Central memory CD4-positive, alpha-beta T cell (primary cell): Measurements from ENCODE around the gene AFM.

Experiments
- DNase-seq: peaks from one replicate; pipeline ENCODE4 v3.0.0; 2022
- total RNA-seq, 3 experiments: gene quantifications; one replicate each; lab custom pipeline; 2026; lab: John Stamatoyannopoulos, UW

AFM gene
- 0 reads per million in 3 experiments for total RNA-seq

- no peak for DNase-seq
Measured at GRCh38 chr4:73481358-73481757, at the start of gene AFM. TSS of gene AFM (plus strand) at chr4:73481745. CDS start at chr4:73481776, 31 bp downstream.

DNA sequence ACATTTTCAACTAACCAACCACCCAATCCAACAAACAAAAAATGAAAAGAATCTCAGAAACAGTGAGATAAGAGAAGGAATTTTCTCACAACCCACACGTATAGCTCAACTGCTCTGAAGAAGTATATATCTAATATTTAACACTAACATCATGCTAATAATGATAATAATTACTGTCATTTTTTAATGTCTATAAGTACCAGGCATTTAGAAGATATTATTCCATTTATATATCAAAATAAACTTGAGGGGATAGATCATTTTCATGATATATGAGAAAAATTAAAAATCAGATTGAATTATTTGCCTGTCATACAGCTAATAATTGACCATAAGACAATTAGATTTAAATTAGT lies 49.8 kb upstream of the AFM start:
- no peak for DNase-seq

- no peak for DNase-seq
Measured at GRCh38 chr4:73432169-73433000, 49.2 kb upstream of the AFM start.

- DNase-seq, result no peak
Measured at GRCh38 chr4:73433140-73433539, 48.4 kb upstream of the AFM start.

DNA sequence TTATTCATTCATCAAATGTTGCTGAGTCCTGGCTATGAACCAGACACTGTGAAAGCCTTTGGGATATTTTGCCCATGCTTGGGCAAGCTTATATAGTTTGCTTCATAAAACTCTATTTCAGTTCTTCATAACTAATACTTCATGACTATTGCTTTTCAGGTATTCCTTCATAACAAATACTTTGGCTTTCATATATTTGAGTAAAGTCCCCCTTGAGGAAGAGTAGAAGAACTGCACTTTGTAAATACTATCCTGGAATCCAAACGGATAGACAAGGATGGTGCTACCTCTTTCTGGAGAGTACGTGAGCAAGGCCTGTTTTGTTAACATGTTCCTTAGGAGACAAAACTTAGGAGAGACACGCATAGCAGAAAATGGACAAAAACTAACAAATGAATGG lies 47.2 kb upstream of the AFM start:
- DNase-seq, result no peak

- no peak for DNase-seq
Measured at GRCh38 chr4:73435984-73436383, 45.6 kb upstream of the AFM start, which contains the start of gene AFP. TSS of gene AFP (plus strand) at chr4:73436221. CDS start at chr4:73436263, 42 bp downstream.

- no peak for DNase-seq
Measured at GRCh38 chr4:73436674-73437557, 44.6 kb upstream of the AFM start.

GRCh38 chr4:73437558-73437956 lies 44.0 kb upstream of the AFM start:
- DNase-seq, result no peak

GRCh38 chr4:73438048-73438447 lies 43.5 kb upstream of the AFM start:
- DNase-seq, result no peak

- no peak for DNase-seq
Measured at GRCh38 chr4:73438582-73439215, 42.8 kb upstream of the AFM start.

- no peak for DNase-seq
Measured at GRCh38 chr4:73439445-73439844, 42.1 kb upstream of the AFM start.

DNA sequence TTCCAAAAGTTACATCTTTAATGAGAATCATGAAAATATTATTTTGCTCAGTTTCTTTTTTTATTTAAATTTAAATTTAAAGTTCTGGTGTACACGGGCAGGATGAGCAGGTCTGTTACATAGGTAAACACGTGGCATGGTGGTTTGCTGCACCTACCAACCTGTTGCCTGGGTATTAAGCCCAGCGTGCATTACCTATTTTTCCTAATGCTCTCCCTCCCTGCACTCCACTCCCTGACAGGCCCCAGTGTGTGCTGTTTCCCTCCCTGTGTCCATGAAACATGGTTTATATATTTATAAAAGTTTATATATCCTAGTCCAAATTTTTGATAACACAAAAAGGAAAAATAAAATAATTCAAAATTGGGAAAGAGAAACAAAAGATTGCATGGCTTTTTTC lies 41.6 kb upstream of the AFM start:
- no peak for DNase-seq

DNA sequence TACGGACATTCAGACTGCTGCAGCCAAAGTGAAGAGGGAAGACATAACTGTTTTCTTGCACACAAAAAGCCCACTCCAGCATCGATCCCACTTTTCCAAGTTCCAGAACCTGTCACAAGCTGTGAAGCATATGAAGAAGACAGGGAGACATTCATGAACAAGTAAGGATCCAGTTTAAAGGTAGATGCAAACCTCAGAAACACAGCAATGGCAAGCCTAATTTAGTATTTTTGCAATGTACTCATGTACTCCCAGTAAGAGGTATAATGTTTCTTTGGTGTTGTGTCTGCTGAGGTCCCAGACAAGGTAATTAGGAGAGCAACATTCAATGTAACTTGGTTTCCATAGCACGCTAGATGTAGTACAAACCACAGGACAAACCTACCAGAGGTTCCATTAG lies 40.9 kb upstream of the AFM start:
- DNase-seq, result no peak

GRCh38 chr4:73442275-73442674 lies 39.3 kb upstream of the AFM start:
- DNase-seq, result no peak

DNA sequence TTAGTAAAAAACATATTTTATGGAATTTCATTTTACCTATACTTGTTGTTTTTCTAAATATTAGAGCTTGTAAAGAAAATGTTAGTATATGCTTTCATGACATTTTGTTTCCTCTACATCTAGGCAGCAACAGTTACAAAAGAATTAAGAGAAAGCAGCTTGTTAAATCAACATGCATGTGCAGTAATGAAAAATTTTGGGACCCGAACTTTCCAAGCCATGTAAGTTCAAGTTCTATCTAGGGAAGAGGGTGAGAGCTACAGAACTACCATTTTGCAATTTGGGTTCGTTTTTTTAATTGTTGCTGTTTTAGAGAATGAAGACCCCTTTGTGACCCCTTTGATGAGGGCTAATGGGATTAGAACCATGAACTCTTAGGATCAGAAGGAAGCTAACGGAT lies 38.3 kb upstream of the AFM start:
- DNase-seq, result no peak

DNA sequence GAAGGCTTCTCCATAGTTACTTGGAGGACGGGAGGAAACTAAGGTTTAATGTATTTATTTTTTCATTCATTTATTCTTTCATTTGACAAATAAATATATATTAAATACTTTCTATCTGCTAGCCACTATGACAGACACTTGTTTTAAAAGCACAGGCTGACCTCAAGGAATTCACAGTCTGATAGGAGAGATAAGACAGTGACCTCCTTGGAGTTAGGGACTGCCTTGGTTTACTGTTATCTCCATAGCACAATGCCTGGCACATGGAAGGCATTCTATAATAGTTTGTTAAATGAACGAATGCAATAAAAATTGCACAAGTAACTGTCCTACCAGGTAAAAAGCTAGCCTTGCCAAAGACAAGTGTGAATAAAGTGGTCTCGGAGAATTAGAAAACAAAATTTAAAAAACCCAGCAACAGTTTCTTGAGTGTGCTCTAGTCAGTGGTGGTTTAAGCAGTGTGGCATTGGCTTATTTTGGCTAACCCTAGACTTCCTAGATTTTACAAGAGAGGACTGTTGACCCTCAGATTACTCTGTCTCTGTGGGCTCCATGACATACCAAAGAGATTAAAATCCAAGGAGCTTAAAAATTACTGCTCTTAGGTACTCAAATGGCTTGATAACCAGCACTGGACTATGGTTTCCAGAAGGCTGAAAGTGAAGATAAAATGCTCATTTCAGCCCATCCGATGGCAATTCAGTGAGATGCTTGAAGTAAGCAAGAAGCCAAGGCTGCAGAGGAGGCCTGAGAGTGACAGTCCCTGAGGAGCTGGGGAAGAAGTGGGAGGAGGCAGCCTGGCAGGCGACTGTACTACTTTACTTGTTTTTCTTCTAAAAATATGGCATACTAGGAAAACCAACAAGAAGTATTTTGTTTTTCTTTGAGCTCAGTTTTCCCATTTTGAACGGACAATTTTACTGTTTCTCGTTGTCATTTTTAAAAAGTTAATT lies 35.9 kb upstream of the AFM start:
- no peak for DNase-seq

- no peak for DNase-seq
Measured at GRCh38 chr4:73446336-73446938, 35.1 kb upstream of the AFM start.

DNA sequence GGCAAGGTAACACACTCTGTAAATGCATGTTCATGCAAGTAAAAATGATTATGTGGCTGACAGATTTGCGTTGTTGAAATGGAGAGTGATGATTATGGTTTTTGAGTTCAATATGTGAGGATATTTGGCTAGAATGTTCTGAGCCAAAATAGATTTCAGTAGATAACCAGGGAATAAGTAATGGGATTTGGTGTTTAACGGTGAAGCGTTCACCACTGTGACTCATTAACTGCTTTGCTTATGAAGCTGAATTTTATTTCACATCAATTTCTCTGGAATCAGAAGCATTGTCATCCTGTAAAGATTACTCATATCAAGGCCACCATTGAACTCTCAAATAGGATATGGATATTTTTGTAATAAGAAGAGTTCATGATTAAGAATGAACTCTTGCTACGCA lies 33.9 kb upstream of the AFM start:
- no peak for DNase-seq

DNA sequence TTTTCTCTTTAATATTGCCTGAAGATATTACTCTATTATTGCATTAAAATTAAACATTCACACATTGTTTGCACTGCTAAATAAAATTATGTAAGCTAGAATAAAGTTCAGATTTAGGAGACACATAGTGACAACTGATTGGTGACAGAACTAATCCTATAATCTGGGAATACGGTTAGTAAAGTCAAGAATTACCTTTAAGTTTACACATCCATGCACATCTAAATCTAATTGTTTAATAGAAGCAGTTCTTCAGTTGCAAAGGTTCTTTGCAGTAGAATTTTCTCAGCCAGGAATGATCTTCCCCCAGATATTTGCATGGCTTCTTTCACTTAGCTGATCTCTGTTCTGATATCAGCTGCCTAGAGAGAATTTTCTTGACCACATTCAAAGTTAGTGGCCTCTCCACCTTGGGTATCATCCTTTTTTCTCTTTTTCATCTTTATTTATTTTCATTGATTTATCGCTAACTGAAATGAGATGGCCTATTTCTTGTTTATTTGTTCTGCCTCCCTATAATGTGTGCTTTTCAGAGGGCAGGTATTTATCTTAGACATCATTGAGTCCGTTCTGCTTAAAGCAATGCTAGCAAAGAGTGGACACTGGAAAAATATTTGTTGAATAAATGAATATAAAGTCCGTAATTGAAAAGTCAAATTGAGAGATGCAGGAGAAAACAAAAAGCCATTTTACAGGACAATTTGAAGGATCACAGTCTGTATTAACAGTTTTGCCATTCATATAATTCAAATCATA lies 32.9 kb upstream of the AFM start:
- no peak for DNase-seq

DNA sequence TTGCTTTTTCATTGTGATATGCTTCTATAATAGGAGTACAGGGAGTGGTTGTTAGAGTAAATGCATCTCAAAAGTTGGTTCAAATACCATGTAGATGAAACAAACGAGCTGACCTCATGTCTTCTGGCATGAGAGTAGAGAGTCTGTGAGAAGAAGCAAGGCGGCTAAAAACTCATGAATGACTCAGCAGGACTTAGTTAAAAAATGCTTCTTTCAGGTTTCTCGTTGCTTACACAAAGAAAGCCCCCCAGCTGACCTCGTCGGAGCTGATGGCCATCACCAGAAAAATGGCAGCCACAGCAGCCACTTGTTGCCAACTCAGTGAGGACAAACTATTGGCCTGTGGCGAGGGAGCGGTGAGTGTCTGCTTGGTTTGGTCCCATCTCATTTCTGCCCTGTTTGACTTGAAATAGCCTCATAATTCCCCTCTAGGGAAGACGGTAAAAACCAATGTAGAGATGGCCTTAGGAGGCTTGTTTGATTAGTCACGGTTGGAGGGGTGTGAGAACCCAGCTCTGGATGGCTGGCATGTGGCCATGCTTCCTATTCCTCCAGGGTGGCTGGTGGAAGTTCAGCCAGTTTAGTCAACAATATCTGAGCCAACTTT lies 31.0 kb upstream of the AFM start:
- no peak for DNase-seq

- no peak for DNase-seq
Measured at GRCh38 chr4:73451404-73451803, 30.1 kb upstream of the AFM start.
